Natural killer cell (primary cell): ENCODE results near the gene PLCB3. TPM values are rescaled to one million over a fixed set of nuclear protein-coding genes. Genes with fewer than 3 reads are reported as not detected.

Experiments
- ATAC-seq, 3 donors: fragments of 150-1000 bp in 2 of 3; fragments of 200-7000 bp in 1 of 3; cut with Tn5 transposase; 1 replicate in 1 of 3; 2 replicates in 2 of 3; pipeline ENCODE4 v1.10.0; 2021; ENCODE audit warnings: mild to moderate bottlenecking in 2 of 3, moderate library complexity in 2 of 3
- DNase-seq, 2 donors: peaks; one replicate each; pipeline versions ENCODE4 v3.0.0 to v3.0.0-alpha.2; 2013 to 2021; ENCODE audit warnings: mixed read lengths in 1 of 2
- H3K27ac ChIP-seq: one replicate; pipeline ENCODE4 v1.5.1; 2013; ENCODE audit warnings: mild to moderate bottlenecking, low read length
- H3K27me3 ChIP-seq: one replicate; pipeline ENCODE4 v1.6.1; 2013; ENCODE audit warnings: low read length; ENCODE audit not compliant: control insufficient read depth, insufficient read depth
- H3K36me3 ChIP-seq: one replicate; pipeline ENCODE4 v1.6.1; 2013; ENCODE audit warnings: low read length; ENCODE audit not compliant: control insufficient read depth, insufficient read depth
- H3K4me1 ChIP-seq: one replicate; pipeline ENCODE4 v1.6.1; 2013; ENCODE audit warnings: low read length; ENCODE audit not compliant: control insufficient read depth, insufficient read depth
- H3K4me3 ChIP-seq: one replicate; pipeline ENCODE4 v1.5.1; 2013; ENCODE audit warnings: low read length
- H3K9me3 ChIP-seq: one replicate; pipeline ENCODE4 v1.6.1; 2013; ENCODE audit warnings: low read length; ENCODE audit not compliant: control insufficient read depth, insufficient read depth
- H3K27ac Mint-ChIP-seq, 2 donors: one replicate each; pipeline ENCODE4 v1.8.0; 2022; ENCODE audit warnings: mild to moderate bottlenecking in 2 of 2, mixed read lengths in 2 of 2, moderate library complexity in 1 of 2
- H3K27me3 Mint-ChIP-seq, 2 donors: one replicate each; pipeline ENCODE4 v1.8.0; 2022; ENCODE audit warnings: low read depth in 2 of 2, mixed read lengths in 2 of 2
- H3K36me3 Mint-ChIP-seq: one replicate; pipeline ENCODE4 v1.8.0; 2022; ENCODE audit warnings: mixed read lengths
- H3K4me1 Mint-ChIP-seq, 2 donors: one replicate each; pipeline ENCODE4 v1.8.0; 2022; ENCODE audit warnings: mixed read lengths in 2 of 2
- H3K4me3 Mint-ChIP-seq: one replicate; pipeline ENCODE4 v1.8.0; 2022; ENCODE audit warnings: mild to moderate bottlenecking, moderate library complexity, mixed read lengths
- H3K9me3 Mint-ChIP-seq, 2 donors: one replicate each; pipeline ENCODE4 v1.8.0; 2022; ENCODE audit warnings: mixed read lengths in 2 of 2
- WGBS: methylation state at CpG from one replicate; pipeline ENCODE4 v1.1.7; 2013; ENCODE audit warnings: missing lambda C conversion rate; ENCODE audit not compliant: insufficient coverage; 5-methylcytosine and 5-hydroxymethylcytosine counted together
- intact Hi-C: fragments of 100-400 bp; cut with micrococcal nuclease; formaldehyde crosslinking; loops from one replicate; pipeline ENCODE4 v1.14.2; 2022
- total RNA-seq, 4 donors: library from RNA; stranded (reverse); fragments of 120-200 nt in 1 of 4; gene quantifications; one replicate each; pipeline versions ENCODE4 v1.2.3 to v1.2.4, GENCODE V29; 2013 to 2022
- TF ChIP-seq, protein P1 (sequence below): fragments of 200-600 bp; IDR thresholded peaks from one replicate; pipeline ENCODE4 v1.8.0; 2022; ENCODE audit warnings: antibody characterized with exemption

The PLCB3 gene
- total RNA-seq, 3 donors from 2014 or later (not counting 1 experiment from before 2014, with no cell fraction given), result 5.4 to 7.6 (median 5.5) TPM

DNA sequence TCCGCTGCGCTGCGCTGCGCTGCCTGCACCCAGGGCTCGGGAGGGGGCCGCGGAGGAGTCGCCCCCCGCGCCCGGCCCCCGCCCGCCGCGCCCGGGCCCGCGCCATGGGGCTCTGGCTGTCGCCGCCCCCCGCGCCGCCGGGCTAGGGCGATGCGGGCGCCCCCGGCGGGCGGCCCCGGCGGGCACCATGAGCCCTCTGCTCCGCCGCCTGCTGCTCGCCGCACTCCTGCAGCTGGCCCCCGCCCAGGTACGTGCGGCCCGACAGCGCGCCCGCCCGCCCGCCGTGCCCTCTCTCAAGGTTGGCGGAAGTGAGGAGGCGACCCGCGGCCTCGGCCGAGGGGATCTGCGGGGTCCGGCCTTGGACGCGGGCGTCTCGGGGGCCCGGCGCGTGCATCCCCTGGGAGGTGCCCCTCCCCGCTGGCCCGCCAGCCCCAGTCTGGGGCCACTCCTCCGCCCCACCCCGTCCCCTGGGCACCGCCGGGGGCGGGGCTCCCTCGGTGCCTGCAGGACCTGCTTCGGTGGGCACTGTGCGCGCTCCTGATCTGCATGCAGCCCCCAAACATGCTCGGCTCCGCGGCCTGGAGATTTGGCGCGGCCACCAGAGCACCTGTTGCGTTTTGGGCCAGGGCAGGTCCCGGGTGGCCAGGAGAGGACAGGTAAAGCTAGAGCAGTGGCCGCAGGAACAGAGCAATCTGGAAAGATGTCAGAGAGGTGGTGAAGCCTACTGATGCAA lies 16.5 kb upstream of the PLCB3 start:
- Histone ChIP-seq H3K4me1 (peaks cover 66% of the 10 kb centered on the region), H3K27ac (peak overlapping the region; percentile 53), H3K4me3 (peak overlapping the region; percentile 53), H3K36me3 (peaks cover 5% of the 10 kb centered on the region), H3K9me3 (no peaks in the 10 kb centered on the region), H3K27me3 (no peaks in the 10 kb centered on the region)
- Mint-ChIP-seq H3K4me3 (peak overlapping the region; percentile 84), H3K27me3 (no peaks in the 10 kb centered on the region), H3K36me3 (no peaks in the 10 kb centered on the region), H3K9me3 (no peaks in the 10 kb centered on the region), H3K4me1 (peaks cover 11 to 26% of the 10 kb centered on the region in 2 donors), H3K27ac (peak overlapping the region; percentile 59 to 71)
- TF ChIP-seq, protein P1, sequence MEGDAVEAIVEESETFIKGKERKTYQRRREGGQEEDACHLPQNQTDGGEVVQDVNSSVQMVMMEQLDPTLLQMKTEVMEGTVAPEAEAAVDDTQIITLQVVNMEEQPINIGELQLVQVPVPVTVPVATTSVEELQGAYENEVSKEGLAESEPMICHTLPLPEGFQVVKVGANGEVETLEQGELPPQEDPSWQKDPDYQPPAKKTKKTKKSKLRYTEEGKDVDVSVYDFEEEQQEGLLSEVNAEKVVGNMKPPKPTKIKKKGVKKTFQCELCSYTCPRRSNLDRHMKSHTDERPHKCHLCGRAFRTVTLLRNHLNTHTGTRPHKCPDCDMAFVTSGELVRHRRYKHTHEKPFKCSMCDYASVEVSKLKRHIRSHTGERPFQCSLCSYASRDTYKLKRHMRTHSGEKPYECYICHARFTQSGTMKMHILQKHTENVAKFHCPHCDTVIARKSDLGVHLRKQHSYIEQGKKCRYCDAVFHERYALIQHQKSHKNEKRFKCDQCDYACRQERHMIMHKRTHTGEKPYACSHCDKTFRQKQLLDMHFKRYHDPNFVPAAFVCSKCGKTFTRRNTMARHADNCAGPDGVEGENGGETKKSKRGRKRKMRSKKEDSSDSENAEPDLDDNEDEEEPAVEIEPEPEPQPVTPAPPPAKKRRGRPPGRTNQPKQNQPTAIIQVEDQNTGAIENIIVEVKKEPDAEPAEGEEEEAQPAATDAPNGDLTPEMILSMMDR, result no peak
- ATAC-seq (peak; percentile 55 to 67 (median 55)), DNase-seq (peak; percentile 55 to 81)
- under 1% methylated on average over 80 of the region's 80 CpGs for WGBS
- intact Hi-C loops, result no loop called here

DNA sequence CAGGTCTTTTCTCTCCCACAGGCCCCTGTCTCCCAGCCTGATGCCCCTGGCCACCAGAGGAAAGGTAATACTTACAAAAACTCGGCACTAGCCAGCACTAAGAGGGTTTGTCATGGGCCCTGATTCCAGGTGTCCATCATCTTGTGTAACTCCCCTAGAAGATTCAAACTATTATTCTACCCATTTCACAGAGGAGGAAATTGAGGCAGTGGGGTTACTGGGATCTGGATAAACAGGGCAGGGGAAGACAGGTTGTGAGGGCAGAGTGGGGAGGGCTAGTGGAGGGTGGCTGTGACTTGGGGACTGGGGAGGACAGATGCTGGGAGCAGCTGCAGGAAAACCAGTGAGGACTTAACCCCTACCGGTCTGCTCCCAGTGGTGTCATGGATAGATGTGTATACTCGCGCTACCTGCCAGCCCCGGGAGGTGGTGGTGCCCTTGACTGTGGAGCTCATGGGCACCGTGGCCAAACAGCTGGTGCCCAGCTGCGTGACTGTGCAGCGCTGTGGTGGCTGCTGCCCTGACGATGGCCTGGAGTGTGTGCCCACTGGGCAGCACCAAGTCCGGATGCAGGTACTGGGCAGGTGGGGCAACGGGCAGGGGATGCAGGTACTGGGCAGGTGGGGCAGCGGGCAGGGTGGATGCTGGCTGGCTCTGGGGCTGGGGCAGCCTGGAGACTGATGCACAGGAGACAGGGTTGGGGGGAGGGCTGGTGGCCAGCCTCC lies 15.7 kb upstream of the PLCB3 start:
- H3K27ac Mint-ChIP-seq, result peak overlapping the region; percentile 59 to 71
- Histone ChIP-seq H3K27me3 (no peaks in the 10 kb centered on the region), H3K9me3 (no peaks in the 10 kb centered on the region), H3K27ac (peak overlapping the region; percentile 53), H3K4me1 (peaks cover 66% of the 10 kb centered on the region), H3K36me3 (peaks cover 5% of the 10 kb centered on the region), H3K4me3 (peak overlapping the region; percentile 53)
- intact Hi-C loops, result no loop called here
- H3K4me1 Mint-ChIP-seq, result peaks cover 11 to 27% of the 10 kb centered on the region in 2 donors
- DNase-seq (no peak), ATAC-seq (no peak)
- peak overlapping the region; percentile 84 for H3K4me3 Mint-ChIP-seq
- no peaks in the 10 kb centered on the region for H3K9me3 Mint-ChIP-seq
- TF ChIP-seq, protein P1, result no peak
- no peaks in the 10 kb centered on the region for H3K36me3 Mint-ChIP-seq
- 95% methylated on average over 12 of the region's 12 CpGs for WGBS
- no peaks in the 10 kb centered on the region for H3K27me3 Mint-ChIP-seq

DNA sequence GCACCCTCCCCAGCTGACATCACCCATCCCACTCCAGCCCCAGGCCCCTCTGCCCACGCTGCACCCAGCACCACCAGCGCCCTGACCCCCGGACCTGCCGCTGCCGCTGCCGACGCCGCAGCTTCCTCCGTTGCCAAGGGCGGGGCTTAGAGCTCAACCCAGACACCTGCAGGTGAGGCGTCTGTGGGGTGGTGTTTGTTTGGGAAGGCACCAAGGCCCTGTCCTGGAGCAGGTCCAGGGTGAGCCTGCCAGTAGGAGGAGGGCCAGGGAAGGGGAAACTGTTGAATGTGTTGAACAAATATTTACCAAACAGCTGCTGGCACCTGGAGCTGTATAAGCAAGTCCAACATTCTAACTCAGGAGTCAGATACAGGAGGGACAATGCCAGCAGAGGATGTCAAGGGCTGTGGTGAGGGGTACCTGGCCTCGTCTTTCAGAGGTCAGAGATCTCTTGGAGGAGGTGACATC lies 13.8 kb upstream of the PLCB3 start:
- intact Hi-C loops, result no loop called here
- TF ChIP-seq, protein P1, result no peak
- Histone ChIP-seq H3K4me3 (no peak overlapping the region), H3K9me3 (no peaks in the 10 kb centered on the region), H3K27me3 (no peaks in the 10 kb centered on the region), H3K27ac (peak overlapping the region; percentile 14), H3K4me1 (peaks cover 60% of the 10 kb centered on the region), H3K36me3 (peaks cover 5% of the 10 kb centered on the region)
- Mint-ChIP-seq H3K4me3 (no peak overlapping the region), H3K36me3 (no peaks in the 10 kb centered on the region), H3K4me1 (peaks cover 13 to 43% of the 10 kb centered on the region in 2 donors), H3K27ac (peak overlapping the region in 1 of 2 donors; percentile 99), H3K27me3 (no peaks in the 10 kb centered on the region), H3K9me3 (no peaks in the 10 kb centered on the region)
- DNase-seq (no peak), ATAC-seq (no peak)
- WGBS, result 92% methylated on average over 12 of the region's 12 CpGs
